Calu3 (cell line): ENCODE data around the gene SMAD7. TPM values are rescaled to one million over a fixed set of nuclear protein-coding genes. Genes with fewer than 3 reads are reported as not detected.

Experiments
- BruUV-seq: library from RNA; stranded (reverse); fragments of 400-500 nt; replicated peaks from 2 replicates; lab custom pipeline; 2021; lab: Mats Ljungman, UMichigan
- CTCF ChIA-PET: fragments of 300-600 bp; sonication (Branson Sonifier 250); formaldehyde crosslinking; loops from one replicate; lab custom pipeline; 2022; ENCODE audit warnings: antibody characterized with exemption; lab: Charles Lee
- DNase-seq: peaks from one replicate; pipeline ENCODE4 v3.0.0; 2022
- H3K27ac Mint-ChIP-seq: one replicate; pipeline ENCODE4 v1.8.0; 2022; ENCODE audit warnings: mixed read lengths; ENCODE audit not compliant: unreplicated experiment
- H3K27me3 Mint-ChIP-seq: one replicate; pipeline ENCODE4 v1.8.0; 2022; ENCODE audit warnings: mixed read lengths; ENCODE audit not compliant: unreplicated experiment
- H3K36me3 Mint-ChIP-seq: one replicate; pipeline ENCODE4 v1.8.0; 2022; ENCODE audit warnings: mild to moderate bottlenecking, moderate library complexity, mixed read lengths; ENCODE audit not compliant: insufficient read depth, unreplicated experiment
- H3K4me1 Mint-ChIP-seq: one replicate; pipeline ENCODE4 v1.8.0; 2022; ENCODE audit warnings: mild to moderate bottlenecking, low read depth, mixed read lengths; ENCODE audit not compliant: unreplicated experiment
- H3K4me3 Mint-ChIP-seq: one replicate; pipeline ENCODE4 v1.8.0; 2022; ENCODE audit warnings: mild to moderate bottlenecking, low read depth, moderate library complexity, mixed read lengths; ENCODE audit not compliant: unreplicated experiment
- H3K9me3 Mint-ChIP-seq: one replicate; pipeline ENCODE4 v1.8.0; 2022; ENCODE audit warnings: low read depth, mixed read lengths; ENCODE audit not compliant: unreplicated experiment
- intact Hi-C: fragments of 100-400 bp; cut with micrococcal nuclease; formaldehyde crosslinking; loops from one replicate; pipeline ENCODE4 v1.10.0; 2022; ENCODE audit not compliant: unreplicated experiment
- total RNA-seq: library from RNA; stranded (reverse); gene quantifications from 2 replicates; pipeline ENCODE4 v1.2.3, GENCODE V29; 2022
- TF ChIP-seq, protein P1 (sequence below): fragments of 200-600 bp; IDR thresholded peaks from one replicate; pipeline ENCODE4 v1.8.0; 2022; ENCODE audit warnings: antibody characterized with exemption; ENCODE audit not compliant: unreplicated experiment

The SMAD7 gene
- total RNA-seq, 1 experiment from 2014 or later: 13.7 TPM

GRCh38 chr18:48884306-48884705, 66.5 kb downstream of the SMAD7 start:
- Mint-ChIP-seq H3K36me3 (no peaks in the 10 kb centered on the region), H3K4me3 (no peak overlapping the region), H3K9me3 (no peaks in the 10 kb centered on the region), H3K27me3 (no peaks in the 10 kb centered on the region), H3K27ac (no peak overlapping the region), H3K4me1 (no peaks in the 10 kb centered on the region)
- CTCF ChIA-PET: no interaction called here
- DNase-seq: no peak
- no TSS peak for BruUV-seq
- TF ChIP-seq, protein P1, sequence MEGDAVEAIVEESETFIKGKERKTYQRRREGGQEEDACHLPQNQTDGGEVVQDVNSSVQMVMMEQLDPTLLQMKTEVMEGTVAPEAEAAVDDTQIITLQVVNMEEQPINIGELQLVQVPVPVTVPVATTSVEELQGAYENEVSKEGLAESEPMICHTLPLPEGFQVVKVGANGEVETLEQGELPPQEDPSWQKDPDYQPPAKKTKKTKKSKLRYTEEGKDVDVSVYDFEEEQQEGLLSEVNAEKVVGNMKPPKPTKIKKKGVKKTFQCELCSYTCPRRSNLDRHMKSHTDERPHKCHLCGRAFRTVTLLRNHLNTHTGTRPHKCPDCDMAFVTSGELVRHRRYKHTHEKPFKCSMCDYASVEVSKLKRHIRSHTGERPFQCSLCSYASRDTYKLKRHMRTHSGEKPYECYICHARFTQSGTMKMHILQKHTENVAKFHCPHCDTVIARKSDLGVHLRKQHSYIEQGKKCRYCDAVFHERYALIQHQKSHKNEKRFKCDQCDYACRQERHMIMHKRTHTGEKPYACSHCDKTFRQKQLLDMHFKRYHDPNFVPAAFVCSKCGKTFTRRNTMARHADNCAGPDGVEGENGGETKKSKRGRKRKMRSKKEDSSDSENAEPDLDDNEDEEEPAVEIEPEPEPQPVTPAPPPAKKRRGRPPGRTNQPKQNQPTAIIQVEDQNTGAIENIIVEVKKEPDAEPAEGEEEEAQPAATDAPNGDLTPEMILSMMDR: no peak
- intact Hi-C loops: no loop called here

GRCh38 chr18:48882379-48882778, 68.4 kb downstream of the SMAD7 start:
- intact Hi-C loops: no loop called here
- BruUV-seq: no TSS peak
- Mint-ChIP-seq H3K27me3 (no peaks in the 10 kb centered on the region), H3K4me1 (peaks cover 12% of the 10 kb centered on the region), H3K36me3 (peaks cover 5% of the 10 kb centered on the region), H3K4me3 (no peak overlapping the region), H3K27ac (no peak overlapping the region), H3K9me3 (no peaks in the 10 kb centered on the region)
- TF ChIP-seq, protein P1: no peak
- CTCF ChIA-PET: no interaction called here
- DNase-seq: no peak

GRCh38 chr18:48880931-48881330, 69.8 kb downstream of the SMAD7 start:
- intact Hi-C loops: no loop called here
- CTCF ChIA-PET: interaction anchor here (0.7 kb wide), 3 partner anchors 38 to 170 kb away, joined by 3 to 5 read pairs (median 3); no protein-coding TSS in a partner anchor
- no peaks in the 10 kb centered on the region for H3K27me3 Mint-ChIP-seq

DNA sequence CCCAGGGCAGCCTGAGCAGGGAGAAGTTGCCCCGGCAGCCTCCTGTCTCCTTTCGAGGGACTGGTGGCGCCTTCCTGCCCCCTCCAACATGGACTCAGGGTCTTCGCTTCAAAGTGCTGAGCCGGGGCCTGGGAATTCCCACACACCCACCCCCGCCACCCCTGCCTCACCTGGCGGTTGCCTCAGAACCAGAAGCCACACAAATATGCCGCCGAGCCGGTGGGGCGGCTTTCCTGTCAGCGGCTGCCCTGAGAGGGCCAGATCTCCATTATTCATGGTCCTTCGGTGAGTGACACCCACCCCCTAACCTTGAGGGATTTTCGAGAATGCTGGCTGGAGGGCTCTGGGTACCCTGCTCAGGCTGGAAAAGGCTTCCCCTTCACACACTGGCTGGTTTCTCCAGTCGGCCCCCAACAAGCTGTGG, 71.7 kb downstream of the SMAD7 start:
- peak; percentile 86 for DNase-seq
- Mint-ChIP-seq H3K4me1 (peaks cover 24% of the 10 kb centered on the region), H3K4me3 (peak overlapping the region; percentile 72), H3K36me3 (peaks cover 5% of the 10 kb centered on the region), H3K9me3 (no peaks in the 10 kb centered on the region), H3K27me3 (no peaks in the 10 kb centered on the region), H3K27ac (peak overlapping the region; percentile 80)
- no TSS peak for BruUV-seq
- TF ChIP-seq, protein P1: no peak
- intact Hi-C loops: no loop called here
- CTCF ChIA-PET: no interaction called here

More at GRCh38 chr18:48880931-48881330, 69.8 kb downstream of the SMAD7 start:
- Mint-ChIP-seq H3K4me3 (no peak overlapping the region), H3K4me1 (peaks cover 12% of the 10 kb centered on the region), H3K9me3 (no peaks in the 10 kb centered on the region), H3K27ac (no peak overlapping the region), H3K36me3 (peaks cover 5% of the 10 kb centered on the region)
- DNase-seq: no peak
- TF ChIP-seq, protein P1: no peak
- BruUV-seq: no TSS peak
